ENCODE measurements around the gene DPH2.

DPH2 gene

DNA sequence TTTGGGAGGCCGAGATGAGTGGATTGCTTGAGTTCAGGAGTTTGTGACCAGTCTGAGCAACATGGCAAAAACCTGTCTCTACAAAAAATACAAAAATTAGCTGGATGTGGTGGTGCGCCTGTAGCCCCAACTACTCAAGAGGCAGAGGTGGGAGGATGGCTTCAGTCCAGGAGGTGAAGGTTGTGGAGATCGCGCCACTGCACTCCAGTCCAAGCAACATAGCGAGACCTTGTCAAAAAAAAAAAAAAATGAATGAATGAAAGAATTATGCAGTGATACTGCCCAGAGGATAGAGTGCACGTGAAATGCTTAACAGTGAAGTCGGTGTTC lies 429 bp upstream of the DPH2 start:
- no peak for DNase-seq

DNA sequence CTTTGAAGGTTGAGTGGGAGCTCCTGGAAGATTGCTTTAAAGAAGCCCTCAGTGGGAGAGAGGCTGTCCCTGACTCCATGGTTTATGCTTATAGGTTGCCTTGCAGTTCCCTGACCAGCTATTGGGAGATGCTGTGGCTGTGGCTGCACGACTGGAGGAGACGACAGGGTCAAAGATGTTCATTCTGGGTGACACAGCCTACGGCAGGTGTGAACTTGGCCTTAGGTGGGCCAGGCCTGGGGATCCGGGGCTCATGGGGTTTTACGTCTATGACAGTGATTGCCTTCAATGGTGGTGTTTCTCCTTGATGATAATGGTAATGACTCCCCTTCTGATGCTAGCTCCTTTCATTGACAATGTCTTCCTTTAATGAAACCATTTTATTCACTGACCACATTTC lies 692 bp downstream of the DPH2 start:
- DNase-seq, result no peak

DNA sequence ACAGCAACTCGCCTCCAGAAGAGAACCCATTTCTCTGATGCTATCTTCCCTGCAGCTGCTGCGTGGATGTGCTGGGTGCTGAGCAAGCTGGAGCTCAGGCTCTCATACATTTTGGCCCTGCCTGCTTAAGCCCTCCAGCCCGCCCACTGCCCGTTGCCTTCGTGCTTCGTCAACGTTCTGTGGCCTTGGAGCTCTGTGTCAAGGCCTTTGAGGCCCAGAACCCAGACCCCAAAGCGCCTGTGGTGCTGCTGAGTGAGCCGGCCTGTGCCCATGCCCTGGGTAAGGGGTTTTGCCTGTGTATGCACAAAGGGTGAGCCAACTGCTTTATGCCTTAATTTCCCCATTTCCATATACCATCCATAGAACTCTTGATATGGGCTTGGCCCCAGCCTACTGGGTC lies 1.1 kb downstream of the DPH2 start:
- DNase-seq, result no peak

DNA sequence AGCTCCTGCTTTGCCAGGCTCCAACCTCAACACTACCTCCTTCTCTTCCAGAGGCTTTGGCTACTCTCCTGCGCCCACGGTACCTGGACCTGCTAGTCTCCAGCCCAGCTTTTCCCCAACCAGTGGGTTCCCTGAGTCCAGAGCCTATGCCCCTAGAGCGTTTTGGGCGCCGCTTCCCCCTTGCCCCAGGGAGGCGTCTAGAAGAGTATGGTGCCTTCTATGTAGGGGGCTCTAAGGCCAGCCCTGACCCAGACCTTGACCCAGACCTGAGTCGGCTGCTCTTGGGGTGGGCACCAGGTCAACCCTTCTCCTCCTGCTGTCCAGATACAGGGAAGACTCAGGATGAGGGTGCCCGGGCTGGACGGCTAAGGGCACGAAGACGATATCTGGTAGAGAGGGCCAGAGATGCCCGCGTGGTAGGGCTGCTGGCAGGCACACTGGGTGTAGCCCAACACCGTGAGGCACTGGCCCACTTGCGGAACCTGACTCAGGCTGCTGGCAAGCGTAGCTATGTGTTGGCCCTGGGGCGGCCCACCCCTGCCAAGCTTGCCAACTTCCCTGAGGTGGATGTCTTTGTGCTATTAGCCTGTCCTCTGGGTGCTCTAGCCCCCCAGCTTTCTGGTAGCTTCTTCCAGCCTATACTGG lies 1.6 kb downstream of the DPH2 start:
- no peak for DNase-seq

DNA sequence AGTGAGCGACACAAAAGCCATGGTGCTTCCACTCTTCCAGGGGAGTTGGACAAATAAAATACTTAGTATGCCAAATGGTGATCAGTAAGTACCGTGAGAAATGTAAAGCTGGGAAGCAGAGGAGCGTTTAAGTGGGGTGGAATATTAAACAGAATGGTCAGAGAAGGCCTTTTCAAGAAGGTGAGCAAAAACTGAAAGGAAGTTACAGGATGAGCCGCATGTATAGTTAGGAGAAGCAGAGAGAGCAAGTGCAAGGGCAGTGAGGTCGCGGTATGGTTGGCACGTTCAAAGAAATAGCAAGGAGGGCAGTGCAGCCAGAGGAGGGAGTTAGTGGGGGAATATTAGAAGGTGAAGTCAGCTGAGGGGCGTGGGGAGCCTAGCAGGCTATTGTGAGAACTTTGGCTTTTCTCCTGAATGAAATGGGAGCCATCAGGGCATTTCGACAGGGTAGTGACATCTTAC lies 4.2 kb downstream of the DPH2 start:
- peak; percentile 65 for DNase-seq

DNA sequence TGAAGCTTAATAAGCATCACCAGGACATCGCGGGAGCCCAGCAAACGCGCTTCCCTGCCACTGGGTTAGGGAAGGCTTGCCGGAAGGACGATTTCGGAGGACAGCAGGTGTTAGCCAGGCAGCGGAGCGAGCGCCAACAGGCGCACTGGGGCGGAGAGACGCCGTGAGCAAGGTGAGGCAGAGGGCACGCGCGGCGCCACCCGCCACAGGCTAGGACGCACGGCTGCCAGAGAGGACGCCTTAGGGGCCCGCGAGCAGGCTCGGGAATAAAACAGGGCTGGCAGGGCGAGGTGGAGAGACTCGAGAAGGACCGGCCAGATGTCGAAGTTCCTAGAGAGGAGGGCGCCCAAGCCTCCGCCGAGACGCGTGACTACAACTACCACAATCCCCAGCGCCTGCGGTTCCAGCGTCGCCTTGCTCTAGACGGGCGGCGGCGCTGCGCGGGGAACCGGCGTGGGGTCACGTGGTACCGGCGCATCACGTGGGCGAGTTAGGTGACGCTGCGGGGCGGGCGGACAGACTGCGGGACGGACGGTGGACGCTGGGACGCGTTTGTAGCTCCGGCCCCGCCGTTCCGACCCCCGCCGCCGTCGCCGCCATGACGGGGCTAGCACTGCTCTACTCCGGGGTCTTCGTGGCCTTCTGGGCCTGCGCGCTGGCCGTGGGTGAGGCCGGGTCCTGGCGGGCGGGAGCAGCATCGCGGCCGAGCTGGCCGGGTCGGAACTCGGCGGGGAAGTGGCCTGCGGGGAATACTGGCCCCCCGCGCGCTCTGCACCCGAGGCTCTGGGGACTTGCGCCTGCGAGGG lies 4.8 kb downstream of the DPH2 start, which contains the start of gene ATP6V0B:
Gene ATP6V0B, plus strand, starts transcription at position 518 of the 806 bp plus-strand sequence. Its CDS starts 81 bp downstream, at position 599.
- peak; percentile 95 for DNase-seq

DNA sequence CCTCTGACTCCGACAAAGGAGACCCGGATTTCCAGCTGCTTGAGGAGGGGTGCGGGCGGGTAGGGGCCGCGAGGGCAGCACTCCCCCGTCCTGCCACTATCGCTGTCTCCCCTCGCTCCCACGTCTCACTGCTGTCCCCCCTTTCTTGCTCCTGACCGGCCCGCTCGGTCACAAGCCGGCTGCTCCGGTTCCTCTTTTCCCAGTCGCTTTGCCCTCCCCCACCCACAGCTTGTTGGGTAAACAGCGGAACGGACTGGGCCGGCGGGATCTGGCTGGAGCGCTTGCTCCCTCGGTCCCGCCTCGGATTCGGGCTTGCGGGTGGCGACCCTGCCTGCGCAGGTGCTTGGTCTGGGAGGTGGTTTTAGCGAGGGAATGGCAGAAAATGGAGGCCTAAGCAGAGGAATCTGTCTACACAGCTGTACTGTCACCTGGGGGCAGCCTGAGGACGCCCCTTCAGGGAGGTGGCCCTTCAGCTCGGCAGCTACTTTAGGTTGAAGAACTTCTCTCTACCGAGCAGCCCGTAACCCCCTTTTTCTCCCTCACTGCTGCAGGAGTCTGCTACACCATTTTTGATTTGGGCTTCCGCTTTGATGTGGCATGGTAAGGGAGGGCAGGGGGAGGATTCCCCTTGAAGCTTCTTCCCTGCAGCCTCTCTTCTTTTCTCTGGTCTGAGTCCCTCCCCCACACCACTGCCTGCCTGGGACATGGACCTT lies 5.6 kb downstream of the DPH2 start:
- no peak for DNase-seq

DNA sequence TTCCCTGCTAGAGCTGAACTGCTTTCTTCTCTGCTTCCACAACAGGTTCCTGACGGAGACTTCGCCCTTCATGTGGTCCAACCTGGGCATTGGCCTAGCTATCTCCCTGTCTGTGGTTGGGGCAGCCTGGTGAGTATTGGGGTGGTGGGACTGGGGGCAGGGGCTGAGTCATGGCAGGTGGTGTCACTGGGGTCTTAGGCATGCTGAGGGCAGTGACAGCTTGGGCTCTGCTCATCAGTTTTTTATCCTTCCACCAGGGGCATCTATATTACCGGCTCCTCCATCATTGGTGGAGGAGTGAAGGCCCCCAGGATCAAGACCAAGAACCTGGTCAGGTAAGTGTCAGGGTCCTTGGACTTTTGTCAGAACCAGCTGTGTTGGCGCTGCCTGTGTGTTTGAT lies 6.2 kb downstream of the DPH2 start:
- no peak for DNase-seq

DNA sequence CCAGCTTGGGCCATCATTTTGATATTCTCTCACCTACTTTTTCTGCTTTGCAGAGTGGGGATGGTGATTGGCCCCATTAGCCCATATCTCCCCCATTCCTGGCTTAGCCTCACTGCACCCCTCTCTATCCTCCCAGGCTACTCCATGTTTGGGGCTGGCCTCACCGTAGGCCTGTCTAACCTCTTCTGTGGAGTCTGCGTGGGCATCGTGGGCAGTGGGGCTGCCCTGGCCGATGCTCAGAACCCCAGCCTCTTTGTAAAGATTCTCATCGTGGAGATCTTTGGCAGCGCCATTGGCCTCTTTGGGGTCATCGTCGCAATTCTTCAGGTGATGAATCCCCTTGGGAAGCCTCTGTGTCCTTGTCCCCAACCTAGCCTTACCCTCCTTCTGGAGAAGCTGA lies 7.1 kb downstream of the DPH2 start:
- no peak for DNase-seq

DNA sequence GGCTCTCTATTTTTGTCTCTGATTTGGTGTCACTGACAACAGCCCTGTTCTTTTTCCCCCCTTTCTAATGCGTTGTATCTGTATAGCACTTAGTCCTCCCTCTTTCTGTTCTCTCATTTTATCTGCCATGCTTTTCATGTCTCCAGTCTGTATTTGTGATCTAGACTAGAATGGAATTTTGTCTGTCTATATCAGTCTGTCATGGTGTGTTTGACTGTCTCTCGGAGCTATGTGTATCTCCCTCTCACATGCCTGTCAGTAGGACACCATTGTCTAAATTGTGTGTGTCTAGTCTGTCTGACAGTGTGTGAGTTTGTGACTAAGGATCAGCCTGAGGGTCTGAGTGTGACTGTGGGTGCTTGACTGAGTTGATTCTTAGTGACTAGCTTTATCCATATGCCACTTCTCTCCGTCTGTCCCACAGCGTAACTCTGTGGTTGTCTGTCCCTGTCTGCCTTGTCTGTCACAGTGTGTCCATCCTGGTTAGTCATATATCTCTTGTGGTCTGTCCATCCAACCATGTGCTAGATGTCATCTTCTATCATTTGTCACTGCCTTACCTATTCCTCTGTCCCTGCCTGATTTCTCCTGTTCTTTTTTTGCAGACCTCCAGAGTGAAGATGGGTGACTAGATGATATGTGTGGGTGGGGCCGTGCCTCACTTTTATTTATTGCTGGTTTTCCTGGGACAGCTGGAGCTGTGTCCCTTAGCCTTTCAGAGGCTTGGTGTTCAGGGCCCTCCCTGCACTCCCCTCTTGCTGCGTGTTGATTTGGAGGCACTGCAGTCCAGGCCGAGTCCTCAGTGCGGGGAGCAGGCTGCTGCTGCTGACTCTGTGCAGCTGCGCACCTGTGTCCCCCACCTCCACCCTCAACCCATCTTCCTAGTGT lies 7.8 kb downstream of the DPH2 start:
- no peak for DNase-seq

DNA sequence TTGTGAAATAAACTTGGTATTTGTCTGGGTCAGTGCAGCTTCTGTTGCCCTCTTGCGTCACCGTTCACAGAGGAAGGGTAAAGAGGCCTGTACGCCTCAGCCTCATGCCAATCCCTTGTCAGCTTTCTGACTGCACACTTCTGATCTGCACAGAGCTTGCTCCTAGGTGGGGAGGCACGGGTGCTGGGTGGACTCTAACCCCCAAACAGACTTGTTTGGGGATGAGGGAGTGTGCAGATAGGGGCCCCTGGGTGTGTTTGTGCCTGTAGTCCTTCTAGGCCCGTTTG lies 8.4 kb downstream of the DPH2 start:
- no peak for DNase-seq

DNA sequence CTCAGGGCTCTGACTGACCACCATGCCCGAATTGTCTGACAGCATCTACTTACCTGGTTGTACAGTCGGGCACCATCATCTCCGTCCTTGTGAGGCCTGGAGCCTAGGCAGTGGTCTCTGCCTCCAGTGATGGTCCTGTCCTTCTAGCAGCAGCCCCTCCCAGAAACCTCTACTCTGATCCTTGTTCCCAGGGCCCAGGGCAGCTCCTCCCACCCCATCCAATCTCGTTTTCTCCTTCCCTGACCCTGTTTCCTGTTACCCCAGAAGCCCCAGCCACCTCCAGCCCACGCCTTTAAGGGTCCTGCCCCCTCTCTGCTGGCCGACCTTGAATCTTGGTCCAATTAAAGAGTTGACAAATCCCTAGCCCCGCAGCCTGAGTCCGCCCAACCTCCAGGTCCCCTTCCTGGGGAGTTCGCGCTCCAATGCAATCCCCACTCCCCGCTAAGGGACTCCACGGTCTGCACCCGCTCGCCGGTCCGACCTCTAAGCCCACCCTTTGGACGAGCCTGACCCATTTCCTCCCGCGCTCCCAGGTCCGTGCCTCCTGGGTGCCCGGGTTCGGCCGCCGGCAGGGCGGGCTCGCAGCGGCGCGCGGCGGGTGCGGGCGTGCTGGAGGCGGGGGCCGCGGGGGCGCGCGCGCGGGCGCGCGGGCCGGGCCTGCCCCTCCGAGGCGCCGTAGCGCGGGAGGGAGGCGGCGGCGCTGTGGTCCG lies 8.9 kb downstream of the DPH2 start, which contains the start of gene B4GALT2:
Gene B4GALT2, plus strand, starts transcription at position 660 of the 710 bp plus-strand sequence. CDS start 1,951 bp downstream, outside the sequence.
- DNase-seq, result peak; percentile 23

DNA sequence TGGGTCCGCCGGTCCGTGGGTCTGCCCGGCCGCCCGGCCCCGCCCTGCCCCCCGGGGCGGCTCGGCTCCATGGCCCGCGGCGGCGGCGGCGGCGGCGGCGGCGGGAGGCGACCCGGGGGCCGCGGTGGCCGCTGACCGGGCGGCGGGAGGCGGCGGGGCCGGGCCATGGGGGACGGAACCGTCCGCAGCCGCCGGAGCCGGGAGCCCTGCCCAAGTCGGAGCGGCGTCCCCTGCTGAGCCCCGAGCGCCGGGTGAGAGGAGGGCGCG lies 9.4 kb downstream of the DPH2 start:
- DNase-seq, result no peak

DNA sequence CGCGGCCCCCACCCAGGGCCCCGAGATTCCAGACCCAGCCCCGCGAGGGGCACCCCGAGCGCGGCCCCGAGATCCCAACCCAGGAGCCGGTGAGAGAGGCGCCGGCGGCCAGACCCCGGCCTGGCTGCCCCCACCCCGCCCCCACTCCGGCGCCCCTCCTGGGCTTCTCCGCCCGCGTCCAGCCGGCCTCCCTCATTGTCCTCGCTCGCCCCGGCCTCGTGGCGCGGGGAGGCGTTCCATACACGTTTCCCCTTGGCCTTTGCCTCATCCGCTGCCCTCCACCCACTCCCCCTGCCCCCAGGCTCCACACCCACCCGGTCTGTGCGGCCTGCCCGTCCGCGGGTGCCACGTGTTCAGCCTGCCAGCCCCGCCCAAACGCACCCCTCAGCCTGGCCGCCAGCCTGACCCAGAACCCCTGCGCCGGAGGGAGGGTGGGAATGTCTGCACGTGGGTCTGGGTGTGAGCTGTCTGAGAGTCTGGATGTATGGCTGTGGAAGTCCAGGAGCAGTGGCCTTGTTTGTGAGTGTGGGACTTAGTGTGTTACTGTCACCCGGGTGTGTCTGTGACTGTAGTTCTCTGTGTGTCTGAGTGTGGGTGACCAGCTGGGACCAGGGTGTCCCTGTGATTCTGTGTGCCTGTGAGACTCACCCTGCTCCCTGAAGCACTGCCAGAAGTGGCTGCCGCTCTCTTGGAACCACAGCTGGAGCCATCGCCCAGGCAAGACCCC lies 9.9 kb downstream of the DPH2 start:
- DNase-seq, result no peak

DNA sequence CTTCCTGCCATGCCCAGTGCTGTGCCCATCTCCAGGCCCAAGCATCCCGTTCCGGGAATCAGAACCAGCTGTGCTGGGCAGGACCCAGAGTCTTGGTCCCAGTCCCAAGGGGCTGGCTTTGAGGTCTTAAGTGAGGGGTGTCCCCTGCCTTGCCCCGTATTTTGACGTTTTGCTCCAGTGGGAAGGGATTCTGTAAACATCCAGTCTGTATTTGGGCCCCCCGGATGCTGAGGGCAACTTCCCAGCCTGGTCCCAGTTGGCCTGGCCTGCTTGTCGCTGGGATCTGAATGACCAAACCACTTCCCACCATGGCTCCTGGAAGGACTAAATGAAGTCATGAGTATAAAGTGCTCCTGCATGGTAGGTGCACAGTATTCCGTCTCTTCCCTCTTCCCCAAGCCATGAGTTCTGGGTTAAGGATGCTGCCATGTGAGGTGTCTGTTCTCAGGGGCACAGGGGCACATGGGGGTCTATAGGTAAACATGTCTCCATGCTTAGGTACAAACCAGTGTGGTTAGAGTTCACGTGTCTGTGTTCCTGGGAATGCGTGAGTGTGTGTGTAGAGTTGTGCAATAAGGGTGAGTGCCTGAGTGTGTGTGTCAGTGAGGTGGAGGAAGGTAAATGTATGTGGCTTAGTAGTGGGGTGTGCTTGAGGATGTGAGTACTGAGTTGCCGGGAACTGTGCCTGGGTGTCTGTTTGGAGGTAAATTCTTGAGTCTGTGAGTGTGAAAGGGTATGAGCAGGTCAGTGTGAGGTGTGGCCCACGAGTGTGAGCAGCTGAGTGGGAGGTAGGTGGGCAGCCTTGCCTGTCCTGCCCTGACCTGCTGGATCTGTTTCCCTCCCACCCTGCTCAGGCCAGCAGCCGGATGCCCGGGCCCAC lies 10.7 kb downstream of the DPH2 start:
- DNase-seq, result no peak

DNA sequence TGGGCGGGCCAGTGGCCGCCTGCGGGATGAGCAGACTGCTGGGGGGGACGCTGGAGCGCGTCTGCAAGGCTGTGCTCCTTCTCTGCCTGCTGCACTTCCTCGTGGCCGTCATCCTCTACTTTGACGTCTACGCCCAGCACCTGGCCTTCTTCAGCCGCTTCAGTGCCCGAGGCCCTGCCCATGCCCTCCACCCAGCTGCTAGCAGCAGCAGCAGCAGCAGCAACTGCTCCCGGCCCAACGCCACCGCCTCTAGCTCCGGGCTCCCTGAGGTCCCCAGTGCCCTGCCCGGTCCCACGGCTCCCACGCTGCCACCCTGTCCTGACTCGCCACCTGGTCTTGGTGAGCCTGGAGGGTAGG lies 11.3 kb downstream of the DPH2 start:
- no peak for DNase-seq

DNA sequence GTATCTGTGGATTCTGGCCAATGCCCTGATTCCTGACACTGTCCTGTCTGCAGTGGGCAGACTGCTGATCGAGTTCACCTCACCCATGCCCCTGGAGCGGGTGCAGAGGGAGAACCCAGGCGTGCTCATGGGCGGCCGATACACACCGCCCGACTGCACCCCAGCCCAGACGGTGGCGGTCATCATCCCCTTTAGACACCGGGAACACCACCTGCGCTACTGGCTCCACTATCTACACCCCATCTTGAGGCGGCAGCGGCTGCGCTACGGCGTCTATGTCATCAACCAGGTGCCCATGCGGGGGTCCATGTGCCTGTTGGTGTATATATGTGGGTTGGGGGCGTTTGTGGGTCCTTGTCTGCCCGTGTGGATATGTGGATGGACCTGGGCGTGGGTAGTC lies 11.8 kb downstream of the DPH2 start:
- no peak for DNase-seq

DNA sequence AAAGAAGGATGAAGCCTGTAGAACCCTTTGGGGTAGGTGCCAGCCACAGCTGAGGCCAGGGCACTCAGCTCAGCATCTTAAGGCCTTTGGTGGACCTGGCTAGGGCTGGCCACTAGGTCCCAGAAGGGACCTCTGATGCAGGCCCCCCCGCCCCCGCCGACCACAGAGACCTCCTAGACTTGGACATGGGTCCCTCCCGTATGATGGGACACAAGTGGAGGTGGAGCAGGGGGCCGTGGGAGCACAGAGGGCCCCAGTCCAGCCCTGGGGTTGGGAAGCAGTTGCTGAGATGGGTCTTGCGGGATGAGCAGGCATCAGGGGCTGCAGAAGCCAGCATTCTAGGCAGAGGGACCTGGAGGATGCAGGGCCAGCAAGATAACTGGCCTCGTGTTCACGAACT lies 12.4 kb downstream of the DPH2 start:
- DNase-seq, result no peak

DNA sequence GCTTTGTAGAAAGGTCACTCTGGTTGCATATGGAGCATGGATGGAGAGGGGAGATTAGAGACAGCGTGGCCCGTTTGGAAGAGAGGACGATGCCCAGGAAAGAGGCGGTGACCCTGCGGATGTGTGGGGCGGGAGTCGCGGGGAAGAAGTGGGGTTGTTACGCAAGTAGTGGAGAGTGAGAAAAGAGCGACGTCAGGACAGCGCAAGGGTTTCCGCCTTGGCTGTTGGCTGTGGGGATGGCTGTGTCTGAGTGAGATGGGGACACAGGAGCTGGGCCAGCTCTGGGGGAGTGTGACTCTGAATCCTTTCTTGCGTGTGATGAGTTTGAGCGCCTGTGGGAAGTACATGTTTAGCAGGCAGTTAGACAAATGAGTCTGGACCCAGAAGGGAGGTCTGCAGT lies 13.0 kb downstream of the DPH2 start:
- no peak for DNase-seq

DNA sequence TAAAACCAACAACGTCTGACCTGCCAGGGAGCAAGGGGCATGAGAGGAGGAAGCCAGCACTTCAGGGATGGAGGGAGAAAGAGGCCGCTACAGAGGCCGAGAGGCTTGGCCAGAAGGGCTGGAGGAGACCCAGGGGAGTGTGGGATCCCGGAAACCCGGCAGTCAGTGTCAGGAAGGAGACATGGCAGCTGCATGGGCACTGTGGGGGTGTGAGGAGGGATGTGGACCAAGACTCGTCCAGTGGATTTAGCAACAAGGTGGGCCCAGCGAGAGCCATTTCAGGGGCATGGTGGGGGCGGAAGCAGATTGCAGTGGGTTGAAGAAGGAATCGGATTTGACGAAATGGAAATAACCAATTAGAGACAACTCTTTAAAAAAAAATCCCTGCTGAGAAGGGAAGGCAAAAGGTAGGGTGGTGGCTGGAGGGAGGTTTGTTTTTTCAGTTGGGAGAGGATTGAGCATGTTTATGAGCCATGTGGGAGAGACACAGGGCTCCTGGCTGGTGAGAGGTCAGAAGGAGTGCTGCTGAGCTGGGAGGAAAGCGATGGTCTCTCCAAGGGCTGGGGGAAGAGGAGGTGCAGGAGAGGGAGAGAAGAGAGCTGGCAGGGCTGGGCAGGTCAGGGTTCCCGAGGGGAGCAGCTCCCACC lies 13.6 kb downstream of the DPH2 start:
- no peak for DNase-seq
